Skeletal muscle satellite cell (primary cell): ENCODE results near the gene WNT8A.

ENCODE experiments used
- H3K27me3 ChIP-seq: 2 replicates; pipeline ENCODE4 v1.7.0; 2013; ENCODE audit warnings: low read length; ENCODE audit not compliant: control insufficient read depth, insufficient read depth
- H3K36me3 ChIP-seq: 2 replicates; pipeline ENCODE4 v1.7.0; 2013; ENCODE audit warnings: mild to moderate bottlenecking, control low read depth, low read length; ENCODE audit not compliant: insufficient read depth
- H3K4me1 ChIP-seq: 2 replicates; pipeline ENCODE4 v1.7.0; 2013; ENCODE audit warnings: low read length; ENCODE audit not compliant: control insufficient read depth, insufficient read depth
- H3K4me2 ChIP-seq: 2 replicates; pipeline ENCODE4 v1.7.0; 2013; ENCODE audit warnings: mild to moderate bottlenecking, low read length
- H3K4me3 ChIP-seq: 2 replicates; pipeline ENCODE4 v1.7.0; 2013; ENCODE audit warnings: low read length
- H3K9ac ChIP-seq: 2 replicates; pipeline ENCODE4 v1.7.0; 2013; ENCODE audit warnings: mild to moderate bottlenecking, low read depth, low read length, moderate library complexity
- H3K9me3 ChIP-seq: replicated peaks from 2 replicates; pipeline ENCODE4 v1.7.0; 2013; ENCODE audit warnings: mild to moderate bottlenecking, control low read depth, low read length

Gene WNT8A

GRCh38 chr5:138093036-138093435, 9.2 kb downstream of the WNT8A start:
- Histone ChIP-seq H3K36me3 (no peaks in the 10 kb centered on the region), H3K4me3 (no peak overlapping the region), H3K27me3 (peaks cover 72% of the 10 kb centered on the region), H3K9ac (no peak overlapping the region), H3K4me1 (no peaks in the 10 kb centered on the region), H3K9me3 (no peaks in the 10 kb centered on the region), H3K4me2 (no peak overlapping the region)

- Histone ChIP-seq H3K4me3 (no peak overlapping the region), H3K27me3 (peaks cover 64% of the 10 kb centered on the region), H3K4me1 (no peaks in the 10 kb centered on the region), H3K9me3 (no peaks in the 10 kb centered on the region), H3K36me3 (no peaks in the 10 kb centered on the region), H3K4me2 (no peak overlapping the region), H3K9ac (no peak overlapping the region)
These were observed 11.5 kb downstream of the WNT8A start for GRCh38 chr5:138095100-138095907.

DNA sequence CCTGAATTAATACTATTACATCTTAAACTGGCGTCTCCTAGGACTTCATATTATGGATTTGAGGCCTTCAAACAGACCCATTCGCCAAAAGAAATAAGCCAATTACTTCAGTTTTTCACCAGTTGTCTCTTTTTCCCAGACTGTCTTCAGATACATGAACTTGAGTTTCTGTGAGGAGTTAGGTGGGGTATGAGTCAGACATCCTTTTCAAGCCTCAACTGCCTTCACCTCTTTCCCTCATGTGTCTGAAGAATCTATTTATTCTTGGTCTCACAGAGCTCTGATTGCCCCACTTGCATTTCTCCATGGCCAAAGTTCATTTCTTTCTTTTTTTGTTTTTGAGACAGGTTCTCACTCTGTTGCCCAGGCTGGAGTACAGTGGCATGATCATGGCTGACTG, 12.5 kb downstream of the WNT8A start:
- H3K4me1 ChIP-seq: no peaks in the 10 kb centered on the region
- no peak overlapping the region for H3K4me2 ChIP-seq
- H3K4me3 ChIP-seq: no peak overlapping the region
- no peak overlapping the region for H3K9ac ChIP-seq
- H3K36me3 ChIP-seq: no peaks in the 10 kb centered on the region
- H3K9me3 ChIP-seq: no peaks in the 10 kb centered on the region
- peaks cover 53% of the 10 kb centered on the region for H3K27me3 ChIP-seq

GRCh38 chr5:138096997-138097828, 13.4 kb downstream of the WNT8A start:
- H3K36me3 ChIP-seq: no peaks in the 10 kb centered on the region
- no peak overlapping the region for H3K9ac ChIP-seq
- H3K27me3 ChIP-seq: peaks cover 50% of the 10 kb centered on the region
- no peak overlapping the region for H3K4me2 ChIP-seq
- no peaks in the 10 kb centered on the region for H3K9me3 ChIP-seq
- no peak overlapping the region for H3K4me3 ChIP-seq
- no peaks in the 10 kb centered on the region for H3K4me1 ChIP-seq

GRCh38 chr5:138102454-138103318, 18.9 kb downstream of the WNT8A start:
- Histone ChIP-seq H3K36me3 (no peaks in the 10 kb centered on the region), H3K4me1 (no peaks in the 10 kb centered on the region), H3K4me2 (no peak overlapping the region)

DNA sequence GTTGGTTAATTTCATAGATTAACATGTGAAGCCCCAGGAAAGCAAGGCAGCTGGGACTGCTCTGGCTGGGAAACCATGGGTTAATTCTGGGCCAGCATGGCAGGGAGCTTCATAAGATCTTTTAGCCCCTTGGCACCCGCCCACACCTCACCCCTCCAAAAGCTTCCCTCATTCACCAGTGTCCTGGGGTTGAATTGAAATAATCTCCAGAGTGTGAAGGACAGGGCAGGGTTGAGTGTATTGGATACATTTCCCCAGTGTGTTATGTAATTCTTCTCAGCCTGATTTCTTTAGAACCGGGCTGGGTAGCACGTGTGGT, 19.4 kb downstream of the WNT8A start:
- no peaks in the 10 kb centered on the region for H3K9me3 ChIP-seq
- H3K4me1 ChIP-seq: no peaks in the 10 kb centered on the region
- H3K4me2 ChIP-seq: no peak overlapping the region

More at GRCh38 chr5:138102454-138103318, 18.9 kb downstream of the WNT8A start:
- H3K27me3 ChIP-seq: peaks cover 33% of the 10 kb centered on the region
- H3K9ac ChIP-seq: no peak overlapping the region
- no peak overlapping the region for H3K4me3 ChIP-seq
- no peaks in the 10 kb centered on the region for H3K9me3 ChIP-seq

GRCh38 chr5:138105709-138106108, 21.9 kb downstream of the WNT8A start:
- peaks cover 33% of the 10 kb centered on the region for H3K27me3 ChIP-seq
- no peak overlapping the region for H3K4me2 ChIP-seq
- H3K9me3 ChIP-seq: no peaks in the 10 kb centered on the region
- no peaks in the 10 kb centered on the region for H3K36me3 ChIP-seq
- no peaks in the 10 kb centered on the region for H3K4me1 ChIP-seq
- no peak overlapping the region for H3K4me3 ChIP-seq
- no peak overlapping the region for H3K9ac ChIP-seq

More for the DNA sequence above, 19.4 kb downstream of the WNT8A start:
- Histone ChIP-seq H3K27me3 (peaks cover 33% of the 10 kb centered on the region), H3K9ac (no peak overlapping the region), H3K36me3 (no peaks in the 10 kb centered on the region), H3K4me3 (no peak overlapping the region)

- no peaks in the 10 kb centered on the region for H3K9me3 ChIP-seq
- H3K9ac ChIP-seq: no peak overlapping the region
- H3K27me3 ChIP-seq: peaks cover 32% of the 10 kb centered on the region
- no peak overlapping the region for H3K4me3 ChIP-seq
- H3K4me2 ChIP-seq: no peak overlapping the region
- no peaks in the 10 kb centered on the region for H3K36me3 ChIP-seq
- no peaks in the 10 kb centered on the region for H3K4me1 ChIP-seq
These were observed 23.4 kb downstream of the WNT8A start for GRCh38 chr5:138107213-138107612.

DNA sequence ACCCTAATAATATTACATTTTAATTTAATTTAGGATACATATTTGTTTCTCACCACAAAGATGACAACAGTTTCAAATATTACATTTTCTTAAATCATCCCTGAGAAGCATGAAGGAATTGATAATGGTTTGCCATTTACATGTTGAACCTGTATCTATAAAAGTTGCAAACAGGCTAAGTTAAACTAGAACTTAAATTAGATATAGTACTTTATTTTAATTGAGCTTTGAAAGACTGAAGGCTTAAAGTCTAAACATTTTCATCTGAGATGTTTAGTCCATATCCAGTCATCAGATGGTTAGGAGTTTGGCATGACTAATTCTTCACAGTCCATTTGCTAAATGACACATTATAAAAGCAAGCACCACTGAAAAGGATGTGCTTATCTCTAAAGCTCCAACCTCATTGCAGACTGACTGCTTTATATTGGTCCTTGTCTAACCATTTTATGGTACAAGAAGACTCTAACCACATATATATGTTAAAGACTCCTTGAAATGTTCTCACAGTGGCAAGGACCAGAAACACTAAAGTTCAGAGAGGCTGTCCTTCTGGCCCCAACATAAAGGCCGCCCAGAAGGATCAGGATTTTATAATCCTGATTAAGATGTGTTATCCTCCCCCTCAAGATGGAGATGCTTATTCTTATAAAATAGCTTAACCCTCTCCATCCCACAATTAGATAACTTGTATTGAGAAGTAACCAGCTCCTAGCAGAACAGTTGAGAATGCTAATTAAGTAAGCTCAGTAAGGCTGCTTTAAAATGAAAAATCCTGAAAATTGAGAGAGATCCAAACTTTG, 25.8 kb downstream of the WNT8A start:
- no peaks in the 10 kb centered on the region for H3K9me3 ChIP-seq

DNA sequence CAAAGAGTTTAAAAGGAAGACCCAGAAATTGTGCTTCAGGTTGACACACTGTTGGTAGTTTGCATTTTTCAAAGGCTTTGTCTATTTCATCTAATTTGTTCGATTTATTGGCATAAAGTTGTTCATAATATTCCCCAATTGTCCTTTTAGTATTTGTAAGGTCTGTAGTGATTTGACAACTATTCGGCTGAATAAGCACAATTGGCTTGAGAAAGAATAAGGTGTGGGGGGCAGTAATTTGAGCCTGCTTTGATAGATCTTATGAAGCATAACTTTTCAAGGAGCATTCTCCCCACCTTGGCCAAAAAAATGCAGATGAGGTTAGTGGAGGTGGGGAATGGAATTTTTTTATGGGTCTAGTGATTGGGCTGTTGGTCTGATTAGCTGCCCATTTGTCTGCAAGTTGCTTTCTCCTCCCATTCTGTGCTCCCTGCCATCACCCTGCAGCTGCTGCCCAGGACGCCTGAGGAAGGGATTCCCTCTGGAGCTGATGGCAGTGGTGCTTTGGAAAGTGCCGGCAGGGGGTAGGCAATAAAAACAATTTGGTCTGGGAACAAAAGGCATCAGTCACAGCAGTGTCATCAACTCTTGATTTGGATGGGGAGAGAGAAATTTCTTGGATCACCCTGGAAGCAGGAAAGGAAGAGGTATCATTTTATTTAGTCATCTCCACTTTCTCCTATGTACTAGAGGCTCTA, 26.6 kb downstream of the WNT8A start:
- H3K4me3 ChIP-seq: no peak overlapping the region
- no peaks in the 10 kb centered on the region for H3K4me1 ChIP-seq
- H3K9ac ChIP-seq: no peak overlapping the region
- H3K4me2 ChIP-seq: no peak overlapping the region
- peaks cover 18% of the 10 kb centered on the region for H3K27me3 ChIP-seq
- no peaks in the 10 kb centered on the region for H3K9me3 ChIP-seq
- H3K36me3 ChIP-seq: no peaks in the 10 kb centered on the region

More for the DNA sequence above, 25.8 kb downstream of the WNT8A start:
- no peak overlapping the region for H3K9ac ChIP-seq
- no peaks in the 10 kb centered on the region for H3K4me1 ChIP-seq
- no peak overlapping the region for H3K4me2 ChIP-seq
- no peak overlapping the region for H3K4me3 ChIP-seq
- H3K27me3 ChIP-seq: peaks cover 18% of the 10 kb centered on the region
- no peaks in the 10 kb centered on the region for H3K36me3 ChIP-seq
